Middle frontal gyrus (tissue), 1 donor: ENCODE results near the gene KCNN4.

Experiments used
- DNase-seq: peaks from one replicate; pipeline ENCODE4 v3.0.0-alpha.2; 2015; ENCODE audit warnings: low spot score; ENCODE audit errors: extremely low spot score

The KCNN4 gene

GRCh38 chr19:43749898-43750297 is 30.9 kb downstream of the KCNN4 start:
- no peak for DNase-seq

GRCh38 chr19:43749152-43749551 is 31.6 kb downstream of the KCNN4 start:
- DNase-seq, result no peak

- no peak for DNase-seq
Measured at GRCh38 chr19:43748685-43749084, 32.1 kb downstream of the KCNN4 start.

GRCh38 chr19:43748205-43748594 is 32.6 kb downstream of the KCNN4 start:
- no peak for DNase-seq

GRCh38 chr19:43747557-43748204 is 33.1 kb downstream of the KCNN4 start:
- no peak for DNase-seq

GRCh38 chr19:43743059-43743458 is 37.7 kb downstream of the KCNN4 start:
- no peak for DNase-seq

- no peak for DNase-seq
Measured at GRCh38 chr19:43741075-43741825, 39.5 kb downstream of the KCNN4 start.

GRCh38 chr19:43739439-43740235 is 41.1 kb downstream of the KCNN4 start:
- no peak for DNase-seq

GRCh38 chr19:43738780-43739211 is 42.0 kb downstream of the KCNN4 start:
- DNase-seq, result no peak

GRCh38 chr19:43735957-43736356 is 44.8 kb downstream of the KCNN4 start:
- DNase-seq, result no peak

GRCh38 chr19:43735013-43735412 is 45.8 kb downstream of the KCNN4 start:
- no peak for DNase-seq

GRCh38 chr19:43731846-43732245 is 48.9 kb downstream of the KCNN4 start:
- no peak for DNase-seq

- no peak for DNase-seq
Measured at GRCh38 chr19:43731346-43731745, 49.4 kb downstream of the KCNN4 start.

- DNase-seq, result no peak
Measured at GRCh38 chr19:43729919-43730318, 50.9 kb downstream of the KCNN4 start.

GRCh38 chr19:43727593-43727853 is 53.2 kb downstream of the KCNN4 start:
- no peak for DNase-seq

- DNase-seq, result no peak
Measured at GRCh38 chr19:43726736-43727592, 53.8 kb downstream of the KCNN4 start.

- no peak for DNase-seq
Measured at GRCh38 chr19:43725468-43725867, 55.3 kb downstream of the KCNN4 start.

GRCh38 chr19:43724896-43725295 is 55.9 kb downstream of the KCNN4 start:
- DNase-seq, result no peak

GRCh38 chr19:43723588-43723987 is 57.2 kb downstream of the KCNN4 start:
- no peak for DNase-seq

- no peak for DNase-seq
Measured at GRCh38 chr19:43721469-43722048, 59.2 kb downstream of the KCNN4 start.

- no peak for DNase-seq
Measured at GRCh38 chr19:43720936-43721335, 59.8 kb downstream of the KCNN4 start.
